ENCODE results near the gene SLC2A13.

Gene SLC2A13

GRCh38 chr12:40105515-40106201 is at the start of gene SLC2A13:
SLC2A13 (minus strand) TSS chr12:40106081; CDS start chr12:40105808, 273 bp downstream.
- peak; percentile 65 for DNase-seq (ENCODE audit: low spot score)

GRCh38 chr12:40154381-40154780 is 48.5 kb upstream of the SLC2A13 start:
- no peak for DNase-seq (ENCODE audit: low spot score)

- no peak for DNase-seq (ENCODE audit: low spot score)
Measured at GRCh38 chr12:40153432-40153831, 47.6 kb upstream of the SLC2A13 start.

GRCh38 chr12:40152783-40153383 is 47.0 kb upstream of the SLC2A13 start:
- DNase-seq (ENCODE audit: low spot score) = peak; percentile 52

- no peak for DNase-seq (ENCODE audit: low spot score)
Measured at GRCh38 chr12:40149673-40150260, 43.9 kb upstream of the SLC2A13 start.

- no peak for DNase-seq (ENCODE audit: low spot score)
Measured at GRCh38 chr12:40146800-40147797, 41.2 kb upstream of the SLC2A13 start.

- DNase-seq (ENCODE audit: low spot score) = no peak
Measured at GRCh38 chr12:40145896-40146295, 40.0 kb upstream of the SLC2A13 start.

- DNase-seq (ENCODE audit: low spot score) = no peak
Measured at GRCh38 chr12:40144023-40144422, 38.1 kb upstream of the SLC2A13 start.

GRCh38 chr12:40142001-40142744 is 36.3 kb upstream of the SLC2A13 start:
- no peak for DNase-seq (ENCODE audit: low spot score)

- no peak for DNase-seq (ENCODE audit: low spot score)
Measured at GRCh38 chr12:40138526-40138925, 32.6 kb upstream of the SLC2A13 start.

GRCh38 chr12:40137252-40137651 is 31.4 kb upstream of the SLC2A13 start:
- peak; percentile 60 for DNase-seq (ENCODE audit: low spot score)

- DNase-seq (ENCODE audit: low spot score) = no peak
Measured at GRCh38 chr12:40127408-40127807, 21.5 kb upstream of the SLC2A13 start.

- no peak for DNase-seq (ENCODE audit: low spot score)
Measured at GRCh38 chr12:40123496-40123895, 17.6 kb upstream of the SLC2A13 start.

GRCh38 chr12:40122842-40123241 is 17.0 kb upstream of the SLC2A13 start:
- no peak for DNase-seq (ENCODE audit: low spot score)

GRCh38 chr12:40117818-40118217 is 11.9 kb upstream of the SLC2A13 start:
- peak; percentile 65 for DNase-seq (ENCODE audit: low spot score)

- no peak for DNase-seq (ENCODE audit: low spot score)
Measured at GRCh38 chr12:40110586-40110985, 4.7 kb upstream of the SLC2A13 start.

- DNase-seq (ENCODE audit: low spot score) = no peak
Measured at GRCh38 chr12:40107803-40108620, 2.1 kb upstream of the SLC2A13 start.

GRCh38 chr12:40107098-40107802 is 1.4 kb upstream of the SLC2A13 start:
- peak; percentile 81 for DNase-seq (ENCODE audit: low spot score)

GRCh38 chr12:40106655-40107054 is 774 bp upstream of the SLC2A13 start:
- DNase-seq (ENCODE audit: low spot score) = no peak

- DNase-seq (ENCODE audit: low spot score) = no peak
Measured at GRCh38 chr12:40106202-40106533, 287 bp upstream of the SLC2A13 start.
